HEK293 (cell line): ENCODE data around the gene ACSS1.

ENCODE experiments used
- GLI4 ChIP-seq: fragments of 450-650 bp; formaldehyde crosslinking; IDR thresholded peaks from 2 replicates; pipeline ENCODE4 v1.5.1; 2016; ENCODE audit warnings: missing biosample characterization, missing genetic modification characterization
- MYNN ChIP-seq: fragments of 450-650 bp; formaldehyde crosslinking; IDR thresholded peaks from 2 replicates; pipeline ENCODE4 v1.5.1; 2016; ENCODE audit warnings: missing biosample characterization, missing genetic modification characterization, borderline replicate concordance
- OSR2 ChIP-seq: fragments of 450-650 bp; formaldehyde crosslinking; IDR thresholded peaks from 2 replicates; pipeline ENCODE4 v1.5.1; 2016; ENCODE audit warnings: missing biosample characterization, missing genetic modification characterization
- ZNF530 ChIP-seq: fragments of 450-650 bp; formaldehyde crosslinking; IDR thresholded peaks from 2 replicates; pipeline ENCODE4 v1.5.1; 2016; ENCODE audit warnings: low read depth, missing biosample characterization, missing genetic modification characterization
- TF ChIP-seq, protein P1 (sequence below): fragments of 450-650 bp; formaldehyde crosslinking; IDR thresholded peaks from 2 replicates; pipeline ENCODE4 v1.5.1; 2016; ENCODE audit warnings: missing biosample characterization, missing genetic modification characterization

DNA sequence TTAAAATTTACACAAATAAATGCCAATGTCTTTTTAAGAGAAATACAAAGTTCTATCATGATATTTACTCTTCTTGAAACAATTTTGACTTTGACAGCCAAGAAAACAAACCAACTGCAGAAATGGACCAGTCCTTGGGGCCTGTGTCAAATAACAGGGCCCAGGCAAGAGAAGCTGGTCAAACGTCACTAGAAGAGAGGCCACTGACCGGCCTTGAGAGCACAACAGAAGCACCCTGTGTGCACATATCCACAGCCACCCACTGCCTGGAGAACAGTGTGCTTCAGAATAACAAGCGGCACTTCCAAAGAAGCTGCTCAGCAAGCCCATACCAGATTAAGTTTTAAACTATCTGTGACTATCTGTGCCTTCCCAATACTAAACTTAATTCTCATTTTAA, 80.1 kb downstream of the ACSS1 start:
- no peak for TF ChIP-seq MYNN (tag by site-specific recombination)
- no peak for TF ChIP-seq GLI4 (tag by site-specific recombination)
- no peak for TF ChIP-seq OSR2 (tag by site-specific recombination)
- TF ChIP-seq, protein P1, sequence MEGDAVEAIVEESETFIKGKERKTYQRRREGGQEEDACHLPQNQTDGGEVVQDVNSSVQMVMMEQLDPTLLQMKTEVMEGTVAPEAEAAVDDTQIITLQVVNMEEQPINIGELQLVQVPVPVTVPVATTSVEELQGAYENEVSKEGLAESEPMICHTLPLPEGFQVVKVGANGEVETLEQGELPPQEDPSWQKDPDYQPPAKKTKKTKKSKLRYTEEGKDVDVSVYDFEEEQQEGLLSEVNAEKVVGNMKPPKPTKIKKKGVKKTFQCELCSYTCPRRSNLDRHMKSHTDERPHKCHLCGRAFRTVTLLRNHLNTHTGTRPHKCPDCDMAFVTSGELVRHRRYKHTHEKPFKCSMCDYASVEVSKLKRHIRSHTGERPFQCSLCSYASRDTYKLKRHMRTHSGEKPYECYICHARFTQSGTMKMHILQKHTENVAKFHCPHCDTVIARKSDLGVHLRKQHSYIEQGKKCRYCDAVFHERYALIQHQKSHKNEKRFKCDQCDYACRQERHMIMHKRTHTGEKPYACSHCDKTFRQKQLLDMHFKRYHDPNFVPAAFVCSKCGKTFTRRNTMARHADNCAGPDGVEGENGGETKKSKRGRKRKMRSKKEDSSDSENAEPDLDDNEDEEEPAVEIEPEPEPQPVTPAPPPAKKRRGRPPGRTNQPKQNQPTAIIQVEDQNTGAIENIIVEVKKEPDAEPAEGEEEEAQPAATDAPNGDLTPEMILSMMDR (tag by site-specific recombination) = no peak
- TF ChIP-seq ZNF530 (tag by site-specific recombination) = no peak
